ENCODE results near the gene PRKCB. TPM values are rescaled to one million over a fixed set of nuclear protein-coding genes. Genes with fewer than 3 reads are reported as not detected.

Gene PRKCB
- total and polyA plus RNA-seq, 2 experiments from 2014 or later, result 3.7 to 16.4 TPM

- TF ChIP-seq ZNF462 (CRISPR knock-in tag; IDR thresholded peaks at IDR 0.05) (no peak), JUNB (IDR thresholded peaks at IDR 0.05; ENCODE audit: unreplicated experiment) (no peak), STAT1 (IDR thresholded peaks at IDR 0.05; ENCODE audit: unreplicated experiment) (no peak), EZH2phosphoT487 (IDR thresholded peaks at IDR 0.05; ENCODE audit: unreplicated experiment) (no peak)
These were observed 64.8 kb downstream of the PRKCB start (continued) for GRCh38 chr16:23900480-23901177.

GRCh38 chr16:23901178-23902033, 65.6 kb downstream of the PRKCB start:
- H3K27me3 Mint-ChIP-seq (ENCODE audit: insufficient read depth, low read depth, poor library complexity), result no peaks in the 10 kb centered on the region
- peak; percentile 57 for ATAC-seq
- TF ChIP-seq STAT1 (IDR thresholded peaks at IDR 0.05; ENCODE audit: unreplicated experiment), result no peak
- no peak for TF ChIP-seq POLR2AphosphoS5 (IDR thresholded peaks at IDR 0.05; ENCODE audit: low read depth)
- no peak for TF ChIP-seq ETS1 (IDR thresholded peaks at IDR 0.05)
- no peak for TF ChIP-seq ZNF331 (CRISPR knock-in tag; IDR thresholded peaks at IDR 0.05; ENCODE audit: low read depth)
- TF ChIP-seq ZNF114 (CRISPR knock-in tag; IDR thresholded peaks at IDR 0.05), result no peak

More at GRCh38 chr16:23901178-23902033, 65.6 kb downstream of the PRKCB start:
- no peaks in the 10 kb centered on the region for H3K79me2 ChIP-seq (replicated peaks; ENCODE audit: insufficient read depth)
- H3K4me3 Mint-ChIP-seq, result peak overlapping the region; percentile 4; the same call in 1 of the 3 replicates
- no peaks in the 10 kb centered on the region for H3K27me3 ChIP-seq (ENCODE audit: insufficient read depth)
- no peaks in the 10 kb centered on the region; the same call in 1 of the 2 replicates for H3K9me2 ChIP-seq (ENCODE audit: insufficient read depth)
- peaks cover 13% of the 10 kb centered on the region for H3K4me1 ChIP-seq (ENCODE audit: insufficient read depth)
- no peak overlapping the region; the same call in 1 of the 2 replicates for H3K27ac ChIP-seq (ENCODE audit: low read depth)
- H3K9me3 Mint-ChIP-seq, result no peaks in the 10 kb centered on the region
- H3K4me1 Mint-ChIP-seq, result peaks cover 31% of the 10 kb centered on the region
- DNase-seq (ENCODE audit: low spot score), result peak; percentile 57
- H3K4me2 ChIP-seq, result peak overlapping the region; percentile 37; the same call in 1 of the 2 replicates
- no peaks in the 10 kb centered on the region for H4K20me1 ChIP-seq (replicated peaks; ENCODE audit: insufficient read depth)
- no peaks in the 10 kb centered on the region for H3K36me3 Mint-ChIP-seq (ENCODE audit: low read depth)
- H2AFZ ChIP-seq, result no peak overlapping the region
- H3K27ac Mint-ChIP-seq, result peak overlapping the region; percentile 62
- H3K4me3 ChIP-seq, result no peak overlapping the region
- H3K36me3 ChIP-seq (ENCODE audit: insufficient read depth), result no peaks in the 10 kb centered on the region
- H3F3A ChIP-seq (replicated peaks; ENCODE audit: low read depth), result no peaks in the 10 kb centered on the region
